ENCODE data around the gene SUMO3.

SUMO3 gene

GRCh38 chr21:44831227-44831860 lies 13.5 kb upstream of the SUMO3 start:
- FAIRE-seq (no peak), DNase-seq (ENCODE audit: low spot score) (no peak)

GRCh38 chr21:44829507-44830092 lies 11.7 kb upstream of the SUMO3 start:
- FAIRE-seq (no peak), DNase-seq (ENCODE audit: low spot score) (no peak)

- DNase-seq (ENCODE audit: low spot score) = no peak
Observed at GRCh38 chr21:44828362-44829056, 10.6 kb upstream of the SUMO3 start.

GRCh38 chr21:44823179-44823660 lies 5.4 kb upstream of the SUMO3 start:
- DNase-seq (ENCODE audit: low spot score) (no peak), FAIRE-seq (no peak)

More at GRCh38 chr21:44828362-44829056, 10.6 kb upstream of the SUMO3 start:
- FAIRE-seq = no peak

GRCh38 chr21:44822484-44823178 lies 4.8 kb upstream of the SUMO3 start:
- DNase-seq (ENCODE audit: low spot score) = no peak
- FAIRE-seq = no peak

GRCh38 chr21:44820851-44821250 lies 3.0 kb upstream of the SUMO3 start:
- no peak for FAIRE-seq

GRCh38 chr21:44819283-44820243 lies 1.7 kb upstream of the SUMO3 start:
- DNase-seq (ENCODE audit: low spot score) (no peak), FAIRE-seq (no peak)

More at GRCh38 chr21:44820851-44821250, 3.0 kb upstream of the SUMO3 start:
- DNase-seq (ENCODE audit: low spot score) = no peak

- FAIRE-seq = no peak
Observed at GRCh38 chr21:44818640-44819011, 764 bp upstream of the SUMO3 start.

GRCh38 chr21:44817506-44817880 lies 369 bp downstream of the SUMO3 start:
- peak; percentile 96 for DNase-seq (ENCODE audit: low spot score)

More at GRCh38 chr21:44818640-44819011, 764 bp upstream of the SUMO3 start:
- no peak for DNase-seq (ENCODE audit: low spot score)

GRCh38 chr21:44816761-44817505 lies 929 bp downstream of the SUMO3 start:
- FAIRE-seq (no peak), DNase-seq (ENCODE audit: low spot score) (no peak)

More at GRCh38 chr21:44817506-44817880, 369 bp downstream of the SUMO3 start:
- FAIRE-seq = peak; percentile 58

- DNase-seq (ENCODE audit: low spot score) (no peak), FAIRE-seq (no peak)
Observed at GRCh38 chr21:44815852-44816628, 1.8 kb downstream of the SUMO3 start.

- FAIRE-seq = no peak
Observed at GRCh38 chr21:44815225-44815624, 2.6 kb downstream of the SUMO3 start.

GRCh38 chr21:44814498-44815023 lies 3.3 kb downstream of the SUMO3 start:
- DNase-seq (ENCODE audit: low spot score) (no peak), FAIRE-seq (no peak)

More at GRCh38 chr21:44815225-44815624, 2.6 kb downstream of the SUMO3 start:
- no peak for DNase-seq (ENCODE audit: low spot score)

GRCh38 chr21:44813727-44814126 lies 4.1 kb downstream of the SUMO3 start:
- DNase-seq (ENCODE audit: low spot score) (no peak), FAIRE-seq (no peak)

- DNase-seq (ENCODE audit: low spot score) (no peak), FAIRE-seq (no peak)
Observed at GRCh38 chr21:44813149-44813548, 4.7 kb downstream of the SUMO3 start.

- no peak for DNase-seq (ENCODE audit: low spot score)
- FAIRE-seq = no peak
Observed at GRCh38 chr21:44812640-44813039, 5.2 kb downstream of the SUMO3 start.

GRCh38 chr21:44810779-44811178 lies 7.1 kb downstream of the SUMO3 start:
- FAIRE-seq = peak; percentile 98
- DNase-seq (ENCODE audit: low spot score) = no peak

- no peak for DNase-seq (ENCODE audit: low spot score)
- FAIRE-seq = no peak
Observed at GRCh38 chr21:44805859-44806258, 12.0 kb downstream of the SUMO3 start.

- DNase-seq (ENCODE audit: low spot score) (no peak), FAIRE-seq (no peak)
Observed at GRCh38 chr21:44805226-44805625, 12.6 kb downstream of the SUMO3 start.
